ENCODE data around the gene SKAP2. TPM values are rescaled to one million over a fixed set of nuclear protein-coding genes. Genes with fewer than 3 reads are reported as not detected.

SKAP2 gene
- polyA plus RNA-seq, 3 donors: 25.0 to 27.4 (median 26.4) TPM

GRCh38 chr7:26657206-26657641, 207.2 kb downstream of the SKAP2 start:
- no peak for DNase-seq (ENCODE audit: extremely low read depth in 1 of 11, low read depth in 9 of 11, low spot score in 4 of 11)

GRCh38 chr7:26656735-26657134, 207.7 kb downstream of the SKAP2 start:
- DNase-seq (ENCODE audit: extremely low read depth in 1 of 11, low read depth in 9 of 11, low spot score in 4 of 11): no peak

GRCh38 chr7:26655781-26656180, 208.6 kb downstream of the SKAP2 start:
- DNase-seq (ENCODE audit: extremely low read depth in 1 of 11, low read depth in 9 of 11, low spot score in 4 of 11): peak in 1 of 11 donors; percentile 25

GRCh38 chr7:26653430-26654399, 210.7 kb downstream of the SKAP2 start:
- DNase-seq (ENCODE audit: extremely low read depth in 1 of 11, low read depth in 9 of 11, low spot score in 4 of 11): peak in 6 of 11 donors; percentile 54 to 66 (median 57)

- DNase-seq (ENCODE audit: extremely low read depth in 1 of 11, low read depth in 9 of 11, low spot score in 4 of 11): no peak
These were observed 211.8 kb downstream of the SKAP2 start for GRCh38 chr7:26652401-26653100.

DNA sequence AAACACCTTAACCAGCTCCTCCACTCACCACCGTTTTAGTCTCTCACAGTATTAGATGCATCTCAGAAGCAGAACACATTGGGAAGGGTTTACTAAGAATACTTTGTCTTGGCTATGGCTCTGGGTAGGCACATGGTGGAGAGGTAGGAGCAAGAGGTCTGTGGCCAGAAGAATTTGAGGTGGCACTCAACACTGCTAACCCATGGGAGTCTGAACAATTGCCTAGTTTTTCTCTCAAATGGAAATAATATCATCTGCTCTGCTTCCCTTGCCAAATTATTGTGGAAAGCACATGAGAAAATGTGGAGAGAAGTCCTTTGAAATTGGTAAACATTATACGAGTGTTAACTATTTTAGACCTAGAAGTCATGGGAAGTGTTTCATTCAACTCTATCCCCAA, 214.3 kb downstream of the SKAP2 start:
- DNase-seq (ENCODE audit: extremely low read depth in 1 of 11, low read depth in 9 of 11, low spot score in 4 of 11): no peak

GRCh38 chr7:26649388-26649787, 215.0 kb downstream of the SKAP2 start:
- DNase-seq (ENCODE audit: extremely low read depth in 1 of 11, low read depth in 9 of 11, low spot score in 4 of 11): no peak

DNA sequence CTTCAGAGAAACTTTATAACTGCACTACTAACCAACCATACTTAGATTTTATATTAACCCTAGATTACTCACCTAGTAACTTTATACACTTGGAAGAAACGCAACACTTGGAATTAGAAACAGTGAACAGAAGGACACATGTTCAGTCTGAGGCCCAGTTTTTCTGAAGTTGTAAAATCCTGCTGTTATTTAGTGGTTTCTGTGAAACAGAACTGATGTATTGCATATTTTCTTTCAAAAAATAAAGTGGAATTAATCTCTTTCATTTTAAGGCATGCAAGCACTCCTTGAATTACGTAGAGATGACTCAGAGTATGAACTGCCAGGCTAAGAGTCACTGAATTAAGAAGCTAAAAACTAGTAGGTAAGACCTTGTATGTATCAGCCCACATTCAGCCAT, 215.8 kb downstream of the SKAP2 start:
- no peak for DNase-seq (ENCODE audit: extremely low read depth in 1 of 11, low read depth in 9 of 11, low spot score in 4 of 11)

GRCh38 chr7:26646336-26647048, 217.9 kb downstream of the SKAP2 start:
- no peak for DNase-seq (ENCODE audit: extremely low read depth in 1 of 11, low read depth in 9 of 11, low spot score in 4 of 11)

- DNase-seq (ENCODE audit: extremely low read depth in 1 of 11, low read depth in 9 of 11, low spot score in 4 of 11): no peak
These were observed 219.3 kb downstream of the SKAP2 start for GRCh38 chr7:26645121-26645520.

- DNase-seq (ENCODE audit: extremely low read depth in 1 of 11, low read depth in 9 of 11, low spot score in 4 of 11): no peak
These were observed 222.0 kb downstream of the SKAP2 start for GRCh38 chr7:26642416-26642815.

DNA sequence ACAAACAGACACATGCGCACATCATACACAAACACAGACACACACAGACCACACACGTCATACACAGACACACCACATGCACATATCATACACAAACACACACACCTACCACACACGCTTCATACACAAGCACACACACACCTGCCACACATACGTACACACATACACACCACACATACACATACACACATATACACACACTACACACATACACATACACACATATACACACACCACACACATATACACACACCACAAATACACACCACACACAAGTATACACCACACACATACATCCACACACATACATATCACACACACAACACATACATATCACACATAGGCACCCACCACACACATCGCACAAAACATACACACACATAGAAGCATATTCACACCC, 224.7 kb downstream of the SKAP2 start:
- DNase-seq (ENCODE audit: extremely low read depth in 1 of 11, low read depth in 9 of 11, low spot score in 4 of 11): no peak

DNA sequence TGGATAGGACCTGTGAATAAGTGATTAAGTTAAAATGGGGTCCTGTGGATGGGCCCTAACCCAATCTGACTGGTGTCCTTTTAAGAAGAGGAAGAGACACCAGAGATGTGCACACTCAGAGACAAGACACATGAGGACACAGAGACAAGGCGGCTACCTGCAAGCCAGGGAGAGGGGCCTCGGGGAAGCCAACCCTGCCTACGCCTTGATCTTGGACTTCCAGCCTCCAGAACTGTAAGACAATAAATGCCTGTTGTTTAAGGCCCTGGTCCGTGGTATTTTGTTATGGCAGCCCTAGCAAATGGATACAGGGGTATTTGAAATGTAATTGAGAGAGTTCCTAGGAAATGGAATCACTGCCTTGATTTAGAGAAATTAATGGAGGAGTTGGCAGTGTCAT, 225.3 kb downstream of the SKAP2 start:
- no peak for DNase-seq (ENCODE audit: extremely low read depth in 1 of 11, low read depth in 9 of 11, low spot score in 4 of 11)

- no peak for DNase-seq (ENCODE audit: extremely low read depth in 1 of 11, low read depth in 9 of 11, low spot score in 4 of 11)
These were observed 226.2 kb downstream of the SKAP2 start for GRCh38 chr7:26638140-26638539.

DNA sequence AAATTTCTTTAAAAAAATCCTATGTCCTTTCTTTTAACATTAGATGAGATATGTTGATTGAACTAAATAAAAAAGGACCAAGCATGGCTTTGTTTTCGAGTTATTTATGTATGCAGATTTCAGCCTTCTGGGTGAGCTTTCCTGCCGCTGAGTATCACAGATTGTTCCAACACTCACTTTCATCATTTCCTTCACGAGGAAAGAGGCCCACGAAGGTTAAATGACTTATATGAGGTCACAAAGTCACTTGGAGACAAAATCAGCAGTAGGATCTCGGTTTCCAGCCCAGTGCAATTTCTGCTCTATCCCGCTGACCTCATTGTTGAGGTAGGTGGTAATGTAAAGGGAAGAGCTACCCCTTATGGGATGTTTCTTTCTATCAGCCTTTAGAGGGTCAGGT, 226.8 kb downstream of the SKAP2 start:
- no peak for DNase-seq (ENCODE audit: extremely low read depth in 1 of 11, low read depth in 9 of 11, low spot score in 4 of 11)

DNA sequence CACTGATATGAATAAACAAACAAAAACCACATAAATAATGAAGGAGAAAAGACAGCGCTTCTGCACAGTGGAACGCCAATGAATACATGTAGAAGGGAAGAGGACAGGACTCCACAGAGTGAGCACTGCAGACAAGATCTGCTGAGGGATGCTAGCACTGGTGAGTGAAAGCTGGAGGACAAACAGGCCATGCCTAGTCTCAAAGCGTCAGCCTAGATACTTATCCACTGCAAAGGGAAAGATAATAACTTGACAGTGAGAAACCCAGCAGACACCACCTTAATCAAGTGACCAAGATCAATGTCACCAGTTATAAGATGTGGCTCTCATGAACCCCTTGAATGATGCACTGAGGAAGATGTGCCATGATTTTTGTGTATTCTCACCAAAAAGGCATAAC, 227.6 kb downstream of the SKAP2 start:
- no peak for DNase-seq (ENCODE audit: extremely low read depth in 1 of 11, low read depth in 9 of 11, low spot score in 4 of 11)

GRCh38 chr7:26633557-26633956, 230.8 kb downstream of the SKAP2 start:
- no peak for DNase-seq (ENCODE audit: extremely low read depth in 1 of 11, low read depth in 9 of 11, low spot score in 4 of 11)

DNA sequence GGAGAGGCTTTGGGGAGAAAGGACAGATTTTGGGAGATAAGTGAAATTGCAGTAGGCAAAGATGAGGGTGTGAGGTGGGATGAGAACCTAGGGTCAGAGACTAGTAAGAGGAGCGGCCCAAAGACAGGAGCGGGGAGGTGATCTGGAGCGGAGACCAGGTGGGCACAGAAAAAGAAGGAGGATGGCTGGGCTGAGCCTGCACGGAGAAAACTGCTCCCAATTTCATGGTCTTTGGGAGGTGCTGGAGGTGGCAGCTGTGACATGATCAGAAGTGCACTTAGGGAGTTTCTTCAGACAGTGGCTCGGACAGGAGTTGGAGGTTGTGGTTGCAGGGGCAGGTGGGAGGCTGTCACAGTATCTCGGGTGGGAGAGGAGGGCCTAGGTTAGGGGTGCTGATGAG, 232.8 kb downstream of the SKAP2 start:
- DNase-seq (ENCODE audit: extremely low read depth in 1 of 11, low read depth in 9 of 11, low spot score in 4 of 11): no peak

- no peak for DNase-seq (ENCODE audit: extremely low read depth in 1 of 11, low read depth in 9 of 11, low spot score in 4 of 11)
These were observed 233.3 kb downstream of the SKAP2 start for GRCh38 chr7:26630941-26631580.
